Globus pallidus (tissue), 1 donor: ENCODE results near the gene MAGEB1.

Experiments
- DNase-seq: peaks from one replicate; pipeline ENCODE4 v3.0.0-alpha.2; 2015; ENCODE audit warnings: low spot score

The MAGEB1 gene

GRCh38 chrX:30296408-30297254 is 49.7 kb downstream of the MAGEB1 start:
- no peak for DNase-seq

- no peak for DNase-seq
Measured at GRCh38 chrX:30301208-30301607, 54.3 kb downstream of the MAGEB1 start.
